ENCODE measurements around the gene FAR2.

DNA sequence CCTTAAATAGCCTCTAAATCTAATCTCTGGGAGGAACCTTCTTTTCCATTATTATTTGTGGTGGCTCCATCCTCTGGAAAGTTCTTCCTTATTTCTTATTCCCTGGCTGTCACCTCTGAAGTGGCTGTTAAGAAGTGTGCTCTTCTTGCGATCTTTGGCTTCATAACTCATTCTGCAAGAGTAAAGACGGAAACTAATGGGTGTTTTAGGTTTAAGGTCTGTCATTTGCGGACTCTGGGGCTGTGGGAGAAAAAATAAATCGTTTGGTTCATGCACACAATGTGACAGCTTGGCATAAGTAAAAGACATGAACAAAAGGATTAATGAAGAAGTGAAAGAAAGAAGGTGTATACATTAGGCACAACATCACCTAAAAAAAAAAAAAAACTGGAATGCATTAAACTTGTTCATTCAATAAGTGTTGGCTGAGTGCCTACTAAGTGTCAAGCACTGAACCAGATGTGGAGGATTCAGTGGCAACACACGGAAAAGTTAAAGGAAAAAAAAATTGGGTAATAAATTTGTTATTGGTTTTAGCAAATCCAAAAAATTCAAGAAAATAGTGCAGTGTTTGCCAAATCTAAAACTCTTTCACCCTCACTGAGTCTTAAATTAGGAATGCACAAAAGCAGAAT lies 132.4 kb downstream of the FAR2 start:
- TF ChIP-seq, protein P1, sequence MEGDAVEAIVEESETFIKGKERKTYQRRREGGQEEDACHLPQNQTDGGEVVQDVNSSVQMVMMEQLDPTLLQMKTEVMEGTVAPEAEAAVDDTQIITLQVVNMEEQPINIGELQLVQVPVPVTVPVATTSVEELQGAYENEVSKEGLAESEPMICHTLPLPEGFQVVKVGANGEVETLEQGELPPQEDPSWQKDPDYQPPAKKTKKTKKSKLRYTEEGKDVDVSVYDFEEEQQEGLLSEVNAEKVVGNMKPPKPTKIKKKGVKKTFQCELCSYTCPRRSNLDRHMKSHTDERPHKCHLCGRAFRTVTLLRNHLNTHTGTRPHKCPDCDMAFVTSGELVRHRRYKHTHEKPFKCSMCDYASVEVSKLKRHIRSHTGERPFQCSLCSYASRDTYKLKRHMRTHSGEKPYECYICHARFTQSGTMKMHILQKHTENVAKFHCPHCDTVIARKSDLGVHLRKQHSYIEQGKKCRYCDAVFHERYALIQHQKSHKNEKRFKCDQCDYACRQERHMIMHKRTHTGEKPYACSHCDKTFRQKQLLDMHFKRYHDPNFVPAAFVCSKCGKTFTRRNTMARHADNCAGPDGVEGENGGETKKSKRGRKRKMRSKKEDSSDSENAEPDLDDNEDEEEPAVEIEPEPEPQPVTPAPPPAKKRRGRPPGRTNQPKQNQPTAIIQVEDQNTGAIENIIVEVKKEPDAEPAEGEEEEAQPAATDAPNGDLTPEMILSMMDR (IDR thresholded peaks at IDR 0.05): no peak
- no peak for TF ChIP-seq POLR2A (IDR thresholded peaks at IDR 0.05)
